Ramos (cell line): Measurements from ENCODE around the gene ATP1A1.

Source experiments
- in situ Hi-C: fragments of 300-500 bp; cut with MboI; formaldehyde crosslinking; loops from one replicate; pipeline ENCODE4 v1.14.3; 2022; ENCODE audit warnings: low sequenced_read_pairs; ENCODE audit not compliant: unreplicated experiment

ATP1A1 gene

GRCh38 chr1:116408803-116409720 lies 36.0 kb downstream of the ATP1A1 start:
- in situ Hi-C loops = no loop called here

- in situ Hi-C loops = no loop called here
Measured at GRCh38 chr1:116409751-116410191, 36.7 kb downstream of the ATP1A1 start.

GRCh38 chr1:116411784-116412479 lies 38.9 kb downstream of the ATP1A1 start:
- in situ Hi-C loops = no loop called here

- in situ Hi-C loops = no loop called here
Measured at GRCh38 chr1:116412480-116412798, 39.4 kb downstream of the ATP1A1 start.

- in situ Hi-C loops = no loop called here
Measured at GRCh38 chr1:116412898-116413297, 39.9 kb downstream of the ATP1A1 start.

- in situ Hi-C loops = no loop called here
Measured at GRCh38 chr1:116413414-116413813, 40.4 kb downstream of the ATP1A1 start.

- in situ Hi-C loops = no loop called here
Measured at GRCh38 chr1:116414364-116414763, 41.3 kb downstream of the ATP1A1 start.

GRCh38 chr1:116415200-116415698 lies 42.2 kb downstream of the ATP1A1 start:
- in situ Hi-C loops = no loop called here

- in situ Hi-C loops = no loop called here
Measured at GRCh38 chr1:116415699-116416533, 42.9 kb downstream of the ATP1A1 start.

GRCh38 chr1:116416854-116417513 lies 43.9 kb downstream of the ATP1A1 start:
- in situ Hi-C loops = no loop called here

GRCh38 chr1:116417678-116418077 lies 44.6 kb downstream of the ATP1A1 start:
- in situ Hi-C loops = no loop called here

GRCh38 chr1:116418091-116418830 lies 45.2 kb downstream of the ATP1A1 start:
- in situ Hi-C loops = no loop called here

GRCh38 chr1:116420417-116421200 lies 47.6 kb downstream of the ATP1A1 start:
- in situ Hi-C loops = no loop called here

GRCh38 chr1:116424438-116424837 lies 51.4 kb downstream of the ATP1A1 start:
- in situ Hi-C loops = no loop called here

- in situ Hi-C loops = no loop called here
Measured at GRCh38 chr1:116424863-116425262, 51.8 kb downstream of the ATP1A1 start.

- in situ Hi-C loops = no loop called here
Measured at GRCh38 chr1:116425987-116426386, 52.9 kb downstream of the ATP1A1 start.

- in situ Hi-C loops = no loop called here
Measured at GRCh38 chr1:116426401-116426800, 53.4 kb downstream of the ATP1A1 start.

GRCh38 chr1:116428576-116428975 lies 55.5 kb downstream of the ATP1A1 start:
- in situ Hi-C loops = no loop called here
